Fibroblast of lung (primary cell): ENCODE data around the gene MAP1B.

Experiments
- EZH2 ChIP-seq: IDR thresholded peaks from 2 replicates; pipeline ENCODE4 v1.5.1; 2012; ENCODE audit warnings: low read length, control low read depth, mild to moderate bottlenecking; ENCODE audit errors: missing control alignments
- TF ChIP-seq, protein P1 (sequence below), 2 donors: IDR thresholded peaks in 1 of 2; conservative IDR thresholded peaks in 1 of 2; 1 replicate in 1 of 2; 2 replicates in 1 of 2; pipeline ENCODE4 v1.5.1; 2011 to 2012; ENCODE audit warnings: low read length in 2 of 2, control low read depth in 1 of 2, inconsistent platforms in 1 of 2, low read depth in 1 of 2, mild to moderate bottlenecking in 1 of 2

GRCh38 chr5:72140711-72141110 is 33.4 kb downstream of the MAP1B start:
- TF ChIP-seq, protein P1, sequence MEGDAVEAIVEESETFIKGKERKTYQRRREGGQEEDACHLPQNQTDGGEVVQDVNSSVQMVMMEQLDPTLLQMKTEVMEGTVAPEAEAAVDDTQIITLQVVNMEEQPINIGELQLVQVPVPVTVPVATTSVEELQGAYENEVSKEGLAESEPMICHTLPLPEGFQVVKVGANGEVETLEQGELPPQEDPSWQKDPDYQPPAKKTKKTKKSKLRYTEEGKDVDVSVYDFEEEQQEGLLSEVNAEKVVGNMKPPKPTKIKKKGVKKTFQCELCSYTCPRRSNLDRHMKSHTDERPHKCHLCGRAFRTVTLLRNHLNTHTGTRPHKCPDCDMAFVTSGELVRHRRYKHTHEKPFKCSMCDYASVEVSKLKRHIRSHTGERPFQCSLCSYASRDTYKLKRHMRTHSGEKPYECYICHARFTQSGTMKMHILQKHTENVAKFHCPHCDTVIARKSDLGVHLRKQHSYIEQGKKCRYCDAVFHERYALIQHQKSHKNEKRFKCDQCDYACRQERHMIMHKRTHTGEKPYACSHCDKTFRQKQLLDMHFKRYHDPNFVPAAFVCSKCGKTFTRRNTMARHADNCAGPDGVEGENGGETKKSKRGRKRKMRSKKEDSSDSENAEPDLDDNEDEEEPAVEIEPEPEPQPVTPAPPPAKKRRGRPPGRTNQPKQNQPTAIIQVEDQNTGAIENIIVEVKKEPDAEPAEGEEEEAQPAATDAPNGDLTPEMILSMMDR (conservative IDR thresholded peaks at IDR 0.05 in 1 of 2, IDR thresholded peaks at IDR 0.05 in 1 of 2; ENCODE audit: low read depth in 1 of 2, low read length in 2 of 2), result no peak
- TF ChIP-seq EZH2, result no peak
